DND-41 (cell line): Measurements from ENCODE around the gene MICB.

Experiments
- CTCF ChIP-seq: IDR thresholded peaks from 2 replicates; pipeline ENCODE4 v1.5.1; 2012; ENCODE audit warnings: borderline replicate concordance, low read length, moderate library complexity, mild to moderate bottlenecking; ENCODE audit not compliant: poor library complexity, severe bottlenecking; ENCODE audit errors: extremely low read depth
- EZH2 ChIP-seq: IDR thresholded peaks from 3 replicates; pipeline ENCODE4 v1.6.1; 2012; ENCODE audit warnings: borderline replicate concordance, low read depth, mild to moderate bottlenecking, moderate library complexity, low read length, inconsistent platforms; ENCODE audit not compliant: severe bottlenecking

- no peak for TF ChIP-seq CTCF
- no peak for TF ChIP-seq EZH2
These were observed 49.2 kb downstream of the MICB start, which contains the start of gene NFKBIL1 for GRCh38 chr6:31546958-31547726.
